B cell (primary cell): ENCODE measurements around the gene MAP1LC3B2. TPM values are rescaled to one million over a fixed set of nuclear protein-coding genes. Genes with fewer than 3 reads are reported as not detected.

ENCODE experiments used
- ATAC-seq: fragments of 200-7000 bp; cut with Tn5 transposase; one replicate; pipeline ENCODE4 v1.10.0; 2021; ENCODE audit warnings: low read depth, mild to moderate bottlenecking, moderate number of reproducible peaks, moderate library complexity
- CTCF ChIA-PET: fragments of 350-600 bp; sonication (Branson Sonifier 250); formaldehyde crosslinking; loops from one replicate; lab custom pipeline; 2021; ENCODE audit warnings: antibody characterized with exemption, inconsistent platforms; lab: Charles Lee
- POLR2A ChIA-PET: fragments of 350-600 bp; sonication (Branson Sonifier 250); formaldehyde crosslinking; loops from one replicate; lab custom pipeline; 2021; ENCODE audit warnings: antibody characterized with exemption; lab: Charles Lee
- DNase-seq: peaks from one replicate; pipeline ENCODE4 v3.0.0; 2013
- H2AFZ ChIP-seq: 2 replicates; pipeline ENCODE4 v1.6.1; 2012; ENCODE audit warnings: mild to moderate bottlenecking, low read depth, low read length; ENCODE audit not compliant: insufficient read depth, poor library complexity, severe bottlenecking
- H3K27ac ChIP-seq, 2 donors: 1 replicate in 1 of 2; 2 replicates in 1 of 2; pipeline ENCODE4 v1.5.1; 2012 to 2013; ENCODE audit warnings: low read length in 2 of 2, mild to moderate bottlenecking in 2 of 2, moderate library complexity in 1 of 2
- H3K27me3 ChIP-seq, 4 experiments: fragments of 200-600 bp in 1 of 4; sonication (generic) in 1 of 4; replicated peaks in 1 of 4; 1 replicate in 2 of 4; 2 replicates in 2 of 4; pipeline versions ENCODE4 v1.6.1 to v1.7.0; 2013 to 2016; ENCODE audit warnings: low read length in 3 of 4, mild to moderate bottlenecking in 2 of 4, mixed read lengths in 1 of 4, moderate library complexity in 1 of 4; ENCODE audit not compliant: insufficient read depth in 4 of 4, control insufficient read depth in 3 of 4; ENCODE audit errors: control extremely low read depth in 1 of 4
- H3K36me3 ChIP-seq, 2 experiments: replicated peaks in 1 of 2; 1 replicate in 1 of 2; 2 replicates in 1 of 2; pipeline versions ENCODE4 v1.6.1 to v1.7.1; 2013; ENCODE audit warnings: low read length in 1 of 2; ENCODE audit not compliant: insufficient read depth in 2 of 2, control insufficient read depth in 1 of 2; ENCODE audit errors: control extremely low read depth in 1 of 2, extremely low read depth in 1 of 2
- H3K4me1 ChIP-seq, 2 donors: fragments of 200-600 bp in 1 of 2; sonication (generic) in 1 of 2; 1 replicate in 1 of 2; 2 replicates in 1 of 2; pipeline versions ENCODE4 v1.5.1 to v1.6.1; 2013 to 2017; ENCODE audit warnings: low read length in 2 of 2; ENCODE audit not compliant: control insufficient read depth in 2 of 2, insufficient read depth in 2 of 2
- H3K4me2 ChIP-seq: replicated peaks from 2 replicates; pipeline ENCODE3; 2012; ENCODE audit warnings: mild to moderate bottlenecking, low read depth, low read length; ENCODE audit not compliant: poor library complexity, severe bottlenecking
- H3K4me3 ChIP-seq, 5 experiments: fragments of 200-600 bp in 1 of 5; sonication (generic) in 1 of 5; 1 replicate in 3 of 5; 2 replicates in 2 of 5; pipeline versions ENCODE4 v1.5.1 to v1.7.0; 2011 to 2016; ENCODE audit warnings: low read length in 4 of 5, mild to moderate bottlenecking in 4 of 5, low read depth in 2 of 5, control low read depth in 1 of 5, moderate library complexity in 1 of 5; ENCODE audit not compliant: insufficient read depth in 1 of 5; ENCODE audit errors: control extremely low read depth in 1 of 5, extremely low read depth in 1 of 5
- H3K79me2 ChIP-seq: fragments of 200-600 bp; sonication (generic); one replicate; pipeline ENCODE4 v1.6.0; 2016; ENCODE audit warnings: low read length; ENCODE audit not compliant: control insufficient read depth, insufficient read depth
- H3K9ac ChIP-seq: fragments of 200-600 bp; sonication (generic); 2 replicates; pipeline ENCODE4 v1.6.1; 2017; ENCODE audit warnings: mild to moderate bottlenecking, low read length, moderate library complexity
- H3K9me3 ChIP-seq, 3 donors: one replicate each; pipeline versions ENCODE4 v1.6.1 to v1.7.1; 2013; ENCODE audit warnings: low read length in 2 of 3; ENCODE audit not compliant: control insufficient read depth in 2 of 3, insufficient read depth in 1 of 3; ENCODE audit errors: control extremely low read depth in 1 of 3
- H4K20me1 ChIP-seq: 2 replicates; pipeline ENCODE4 v1.6.0; 2012; ENCODE audit warnings: mild to moderate bottlenecking, low read length; ENCODE audit not compliant: insufficient read depth, control insufficient read depth, poor library complexity, severe bottlenecking
- H3K27ac Mint-ChIP-seq: one replicate; pipeline ENCODE4 v1.8.0; 2021; ENCODE audit warnings: mixed read lengths
- H3K27me3 Mint-ChIP-seq: one replicate; pipeline ENCODE4 v1.8.0; 2021; ENCODE audit warnings: mixed read lengths
- H3K4me1 Mint-ChIP-seq: one replicate; pipeline ENCODE4 v1.8.0; 2021; ENCODE audit warnings: mixed read lengths
- H3K4me3 Mint-ChIP-seq: one replicate; pipeline ENCODE4 v1.8.0; 2021; ENCODE audit warnings: mixed read lengths
- H3K9me3 Mint-ChIP-seq: one replicate; pipeline ENCODE4 v1.8.0; 2022; ENCODE audit warnings: mixed read lengths; ENCODE audit not compliant: insufficient read depth
- CTCF ChIP-seq: fragments of 200-600 bp; IDR thresholded peaks from one replicate; pipeline ENCODE4 v1.8.0; 2022; ENCODE audit warnings: antibody characterized with exemption, mild to moderate bottlenecking
- EZH2 ChIP-seq: IDR thresholded peaks from 2 replicates; pipeline ENCODE4 v1.6.1; 2012; ENCODE audit warnings: borderline replicate concordance, low read depth, mild to moderate bottlenecking, moderate library complexity, low read length; ENCODE audit not compliant: insufficient read depth, poor library complexity, severe bottlenecking
- WGBS: methylation state at CpG from one replicate; pipeline ENCODE4 v1.1.5; 2013; ENCODE audit warnings: missing lambda C conversion rate; ENCODE audit not compliant: insufficient coverage; 5-methylcytosine and 5-hydroxymethylcytosine counted together
- intact Hi-C: fragments of 100-400 bp; cut with micrococcal nuclease; formaldehyde crosslinking; loops from one replicate; pipeline ENCODE4 v1.10.0; 2022
- polyA plus RNA-seq: library from polyadenylated mRNA; depleted of rRNA; stranded (reverse); fragments of >200 nt; gene quantifications from 2 replicates; pipeline ENCODE4 v1.2.3, GENCODE V29; 2012
- total RNA-seq, 2 donors: library from RNA; stranded (reverse); fragments of 120-200 nt in 1 of 2; gene quantifications; 1 replicate in 1 of 2; 2 replicates in 1 of 2; pipeline versions ENCODE4 v1.2.3 to v1.2.4, GENCODE V29; 2013 to 2022

Gene MAP1LC3B2
- total and polyA plus RNA-seq, 2 donors (not counting 1 experiment from before 2014, with no cell fraction given): 0.28 to 1.0 TPM

GRCh38 chr12:116520225-116520760 is 38.9 kb upstream of the MAP1LC3B2 start:
- H3K9me3 ChIP-seq: no peaks in the 10 kb centered on the region
- ATAC-seq (no peak), DNase-seq (no peak)
- no peak overlapping the region for H3K9ac ChIP-seq
- ChIA-PET CTCF (no interaction called here), POLR2A (interaction anchor here (0.6 kb wide), 1 partner anchor 135 kb away, joined by 3 read pairs; no protein-coding TSS in a partner anchor)
- no peak overlapping the region for H3K4me2 ChIP-seq
- no peaks in the 10 kb centered on the region for H3K27me3 ChIP-seq
- no peak overlapping the region for H3K4me3 Mint-ChIP-seq
- no peaks in the 10 kb centered on the region for H3K9me3 Mint-ChIP-seq
- H3K79me2 ChIP-seq: no peaks in the 10 kb centered on the region
- no peak overlapping the region for H3K4me3 ChIP-seq
- intact Hi-C loops: no loop called here
- no peaks in the 10 kb centered on the region for H3K36me3 ChIP-seq
- no peaks in the 10 kb centered on the region for H4K20me1 ChIP-seq
- H3K27ac ChIP-seq: no peak overlapping the region
- WGBS: 98% methylated on average over 7 of the region's 9 CpGs
- H3K4me1 ChIP-seq: peaks cover 0 to 4% of the 10 kb centered on the region in 2 donors
- H3K4me1 Mint-ChIP-seq: peaks cover 17% of the 10 kb centered on the region
- H2AFZ ChIP-seq: no peak overlapping the region
- H3K27ac Mint-ChIP-seq: peak overlapping the region; percentile 21
- peaks cover under 1% of the 10 kb centered on the region for H3K27me3 Mint-ChIP-seq
- TF ChIP-seq EZH2 (no peak), CTCF (no peak)

- H3K27ac ChIP-seq: no peak overlapping the region
- WGBS: 67% methylated on average over 13 of the region's 15 CpGs
- TF ChIP-seq CTCF (no peak), EZH2 (no peak)
- H4K20me1 ChIP-seq: no peaks in the 10 kb centered on the region
- no peak overlapping the region for H3K4me3 ChIP-seq
- ChIA-PET POLR2A (interaction anchor here (0.6 kb wide), 1 partner anchor 136 kb away, joined by 3 read pairs; no protein-coding TSS in a partner anchor), CTCF (no interaction called here)
- DNase-seq (no peak), ATAC-seq (no peak)
- no peaks in the 10 kb centered on the region for H3K9me3 ChIP-seq
- no peak overlapping the region for H3K27ac Mint-ChIP-seq
- no peak overlapping the region for H3K4me2 ChIP-seq
- intact Hi-C loops: no loop called here
- H3K9ac ChIP-seq: no peak overlapping the region
- no peaks in the 10 kb centered on the region for H3K36me3 ChIP-seq
- H3K4me3 Mint-ChIP-seq: no peak overlapping the region
- H3K4me1 Mint-ChIP-seq: peaks cover 15% of the 10 kb centered on the region
- peaks cover 0 to 4% of the 10 kb centered on the region in 2 donors for H3K4me1 ChIP-seq
- H3K27me3 ChIP-seq: no peaks in the 10 kb centered on the region
- H2AFZ ChIP-seq: no peak overlapping the region
- H3K27me3 Mint-ChIP-seq: peaks cover 4% of the 10 kb centered on the region
- no peaks in the 10 kb centered on the region for H3K79me2 ChIP-seq
- H3K9me3 Mint-ChIP-seq: no peaks in the 10 kb centered on the region
Observed at GRCh38 chr12:116520801-116521471, 38.2 kb upstream of the MAP1LC3B2 start.
